DMS 273 (cell line): Measurements from ENCODE around the gene ADORA2A.

Experiments used
- DNase-seq: peaks from one replicate; lab custom pipeline; 2025; ENCODE audit not compliant: unreplicated experiment; lab: John Stamatoyannopoulos, UW

Gene ADORA2A

DNA sequence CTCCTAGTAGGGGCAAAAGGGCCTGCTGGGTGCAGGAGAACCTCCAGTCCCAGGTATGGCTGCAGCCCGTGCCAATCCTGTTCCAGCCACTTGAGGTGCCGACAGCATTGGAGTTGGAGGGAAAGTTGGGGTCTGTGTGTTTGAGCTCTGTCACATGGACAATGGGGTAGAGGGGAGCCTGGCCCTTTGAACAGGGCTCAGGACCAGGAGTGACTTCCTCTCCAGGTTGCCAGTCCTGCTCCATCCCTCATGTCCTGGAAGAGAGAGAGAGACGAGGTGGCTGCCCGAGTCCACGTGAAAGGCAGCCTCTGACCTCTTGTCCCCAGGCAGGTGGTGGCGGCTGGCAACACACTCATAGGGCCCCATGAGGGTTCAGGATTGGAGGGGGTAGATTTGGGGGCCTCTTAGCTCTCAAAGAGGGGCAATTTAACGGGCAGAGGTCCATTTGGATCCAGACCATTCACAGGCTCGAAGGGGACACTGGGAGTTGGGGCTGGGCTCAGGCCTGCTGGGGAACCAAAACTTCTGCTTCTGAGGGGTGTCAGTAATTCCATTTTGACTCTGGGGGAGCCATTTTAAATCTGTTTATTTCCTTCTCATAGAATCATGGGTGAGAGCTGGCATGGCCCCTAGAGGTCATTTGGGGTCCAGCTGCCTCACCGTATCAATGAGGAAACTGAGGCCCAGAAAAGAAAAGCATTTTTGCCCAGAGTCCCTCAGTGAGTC lies 4.1 kb downstream of the ADORA2A start:
- peak; percentile 40 for DNase-seq

DNA sequence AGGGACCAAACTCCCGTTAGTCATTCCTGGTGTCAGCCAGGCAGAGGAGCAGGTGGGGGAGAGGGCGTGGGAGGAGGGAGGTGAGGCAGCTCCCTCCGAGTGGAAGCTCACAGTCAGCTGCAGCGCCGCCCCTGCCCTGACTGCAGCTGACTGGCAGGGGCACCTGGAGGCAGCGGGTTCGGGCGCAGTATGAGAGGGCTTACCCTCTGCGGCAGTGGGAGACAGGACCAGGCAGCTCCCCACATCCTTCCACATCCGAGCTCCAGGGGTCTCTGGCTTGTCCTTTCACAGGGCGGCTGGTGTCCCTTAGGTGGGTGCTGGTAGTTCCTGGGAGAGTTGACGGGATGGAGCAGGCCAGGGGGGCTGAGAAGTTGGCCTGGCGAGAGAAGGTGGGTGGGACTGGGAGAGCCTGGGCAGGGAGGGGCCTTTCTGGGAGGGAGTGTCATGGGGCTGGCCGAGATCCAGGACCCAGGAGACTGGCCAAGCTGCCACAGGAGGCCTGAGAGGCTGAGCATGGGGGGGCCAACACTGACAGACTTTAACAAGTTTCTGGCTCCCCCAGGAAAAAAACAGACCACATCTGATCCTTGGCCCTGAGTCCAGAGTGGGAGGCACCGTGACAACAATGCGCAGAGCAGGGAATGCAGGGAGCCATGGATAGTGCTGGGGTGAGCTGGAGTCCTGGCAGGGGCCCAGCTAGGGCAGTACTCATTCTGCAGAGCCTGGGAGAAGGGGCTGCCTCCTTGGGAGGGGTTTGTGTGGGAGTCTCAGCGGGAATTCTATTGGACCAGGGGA lies 4.9 kb downstream of the ADORA2A start:
- DNase-seq = peak; percentile 86

DNA sequence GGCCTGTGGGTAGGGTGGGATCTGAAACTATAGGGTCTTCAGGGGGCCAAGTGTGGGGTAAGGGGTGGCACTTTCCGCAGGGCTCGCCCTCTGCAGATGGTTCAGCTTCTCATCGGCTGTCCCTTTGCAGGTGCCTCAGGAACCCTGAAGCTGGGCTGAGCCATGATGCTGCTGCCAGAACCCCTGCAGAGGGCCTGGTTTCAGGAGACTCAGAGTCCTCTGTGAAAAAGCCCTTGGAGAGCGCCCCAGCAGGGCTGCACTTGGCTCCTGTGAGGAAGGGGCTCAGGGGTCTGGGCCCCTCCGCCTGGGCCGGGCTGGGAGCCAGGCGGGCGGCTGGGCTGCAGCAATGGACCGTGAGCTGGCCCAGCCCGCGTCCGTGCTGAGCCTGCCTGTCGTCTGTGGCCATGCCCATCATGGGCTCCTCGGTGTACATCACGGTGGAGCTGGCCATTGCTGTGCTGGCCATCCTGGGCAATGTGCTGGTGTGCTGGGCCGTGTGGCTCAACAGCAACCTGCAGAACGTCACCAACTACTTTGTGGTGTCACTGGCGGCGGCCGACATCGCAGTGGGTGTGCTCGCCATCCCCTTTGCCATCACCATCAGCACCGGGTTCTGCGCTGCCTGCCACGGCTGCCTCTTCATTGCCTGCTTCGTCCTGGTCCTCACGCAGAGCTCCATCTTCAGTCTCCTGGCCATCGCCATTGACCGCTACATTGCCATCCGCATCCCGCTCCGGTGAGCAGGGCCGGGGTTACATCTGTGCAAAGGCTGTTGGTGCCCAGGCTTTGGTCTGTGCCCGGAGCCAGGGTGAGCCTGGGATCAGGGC lies 5.8 kb downstream of the ADORA2A start:
- peak; percentile 16 for DNase-seq

DNA sequence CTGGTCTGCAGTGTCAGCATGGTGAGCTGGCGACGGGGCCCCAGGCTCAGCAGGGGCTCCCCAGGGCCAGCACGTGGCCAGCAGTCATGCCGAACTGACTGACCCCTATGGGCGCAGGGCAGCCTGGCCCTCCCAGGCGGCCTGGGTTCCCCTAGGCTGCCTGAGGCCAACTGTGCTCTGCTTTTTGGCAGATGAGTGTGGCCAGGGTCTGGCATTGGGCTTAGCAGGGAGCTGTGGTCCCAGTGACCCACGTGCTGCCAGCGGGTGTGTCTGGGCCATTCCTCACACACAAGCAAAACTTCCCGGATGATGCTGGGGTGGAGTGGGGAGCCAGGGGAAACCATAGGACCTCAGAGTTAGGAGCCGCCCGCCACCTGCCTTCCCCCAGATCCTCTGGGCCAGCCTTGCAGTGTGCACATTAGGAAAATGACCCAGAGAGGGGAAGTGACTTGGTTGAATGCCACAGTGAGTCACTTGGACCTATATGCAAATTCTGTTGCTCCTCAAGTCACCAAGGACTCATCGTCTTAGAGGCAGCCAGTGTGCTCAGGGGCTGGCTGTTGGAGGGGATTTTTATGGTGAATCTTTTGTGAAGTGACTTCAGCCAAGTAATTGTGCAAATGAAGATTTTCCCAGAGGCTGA lies 6.5 kb downstream of the ADORA2A start:
- DNase-seq = no peak

DNA sequence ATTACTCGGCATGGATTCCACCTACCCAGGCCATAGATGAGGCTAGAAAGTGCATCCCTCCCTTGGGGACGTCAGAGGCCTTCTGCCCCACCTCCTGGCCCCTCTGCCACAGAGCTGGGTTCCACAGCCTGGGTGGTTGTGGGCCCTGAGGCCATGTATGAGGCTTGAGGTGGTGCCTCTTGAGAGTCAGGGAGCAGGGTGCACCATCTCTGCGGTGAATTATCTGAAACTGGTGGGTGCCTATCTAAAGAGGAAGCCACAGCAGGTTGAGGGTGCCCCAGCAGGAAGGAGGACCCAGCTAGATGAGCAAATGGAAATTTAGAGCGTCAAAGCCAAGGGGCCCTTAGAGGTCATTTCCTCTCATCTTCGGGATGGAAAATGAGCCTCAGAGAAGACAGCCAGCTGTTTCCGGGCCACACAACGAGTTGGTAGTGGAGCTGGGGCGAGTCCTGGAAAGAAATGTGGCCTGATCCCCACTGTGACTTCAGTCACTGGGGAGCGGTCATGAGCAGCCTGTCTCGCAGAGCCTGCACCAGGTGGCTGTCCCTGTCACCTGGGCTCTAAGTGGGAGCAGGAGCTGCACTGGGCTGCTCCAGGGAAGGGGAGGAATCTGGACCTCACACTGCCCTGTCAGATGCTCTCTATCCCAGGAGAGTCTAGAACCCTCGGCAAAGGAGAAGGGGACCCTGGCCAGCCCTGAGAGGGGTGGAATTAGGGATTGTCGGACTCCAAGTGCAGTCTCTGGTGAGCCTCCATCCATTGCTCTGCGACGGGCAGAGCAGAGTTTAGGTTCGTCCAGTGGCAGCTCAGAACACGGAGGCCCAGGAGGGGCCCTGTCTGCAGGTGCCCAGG lies 7.3 kb downstream of the ADORA2A start:
- no peak for DNase-seq

DNA sequence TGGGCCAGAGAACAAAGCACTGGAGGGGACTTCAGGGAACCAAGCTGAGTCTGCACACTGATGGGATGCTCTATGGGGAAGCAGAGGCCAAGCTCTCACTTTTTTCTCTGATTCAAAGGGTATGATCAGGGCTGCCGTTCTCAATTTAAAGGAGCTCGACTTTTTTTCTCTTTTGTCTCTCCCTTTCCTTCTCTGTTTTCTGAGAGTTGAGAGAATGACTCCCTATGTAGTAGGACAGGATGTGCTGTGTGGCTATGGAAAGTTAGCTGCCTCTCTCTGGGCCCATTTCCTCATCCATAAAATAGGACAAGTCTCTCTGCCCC lies 7.9 kb downstream of the ADORA2A start:
- DNase-seq = no peak

DNA sequence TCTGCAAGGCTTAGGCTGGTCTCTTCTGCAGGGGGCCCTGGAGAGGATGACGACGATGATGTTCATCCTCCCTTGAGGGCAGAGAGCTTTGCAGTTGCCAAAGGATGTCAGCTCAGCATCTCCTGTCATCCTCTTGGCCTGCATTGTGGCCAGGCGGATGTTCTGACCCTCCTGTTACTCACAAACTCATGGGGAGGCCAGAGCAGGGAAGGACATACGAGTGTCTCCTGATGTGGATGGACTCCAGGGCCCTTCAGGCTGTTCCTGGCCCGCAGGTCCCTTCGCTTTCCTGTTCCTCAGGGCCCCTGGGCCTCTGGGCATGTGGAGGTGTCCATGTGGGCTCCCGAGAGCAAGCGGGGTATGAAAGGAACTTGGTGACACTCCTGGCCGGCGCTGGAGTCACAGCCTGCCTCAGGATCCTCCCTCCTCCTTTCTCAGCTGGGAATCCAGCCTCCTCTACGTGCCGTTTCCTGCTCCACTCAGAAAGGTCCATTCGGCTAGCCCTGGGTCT lies 8.5 kb downstream of the ADORA2A start:
- DNase-seq = no peak

DNA sequence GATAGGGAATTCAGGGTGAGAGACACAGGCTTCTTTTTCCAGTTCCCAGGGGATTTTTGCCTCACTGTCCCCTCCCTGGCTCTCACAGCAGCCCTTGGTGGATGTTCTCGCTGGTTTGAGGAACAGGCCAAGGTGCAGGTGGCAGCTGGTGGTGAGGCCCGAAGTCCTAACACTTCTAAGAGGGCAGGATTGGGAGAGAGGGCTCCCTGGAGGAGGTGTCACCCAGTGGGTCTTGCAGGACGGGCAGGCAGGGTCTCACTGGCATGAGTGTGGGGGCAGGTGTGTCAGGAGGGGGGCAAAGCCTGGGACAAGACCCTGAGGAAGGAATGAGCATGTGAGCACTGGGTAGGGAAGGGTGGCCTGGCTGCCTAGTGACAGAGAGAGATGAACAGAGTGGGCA lies 9.2 kb downstream of the ADORA2A start:
- DNase-seq = no peak

DNA sequence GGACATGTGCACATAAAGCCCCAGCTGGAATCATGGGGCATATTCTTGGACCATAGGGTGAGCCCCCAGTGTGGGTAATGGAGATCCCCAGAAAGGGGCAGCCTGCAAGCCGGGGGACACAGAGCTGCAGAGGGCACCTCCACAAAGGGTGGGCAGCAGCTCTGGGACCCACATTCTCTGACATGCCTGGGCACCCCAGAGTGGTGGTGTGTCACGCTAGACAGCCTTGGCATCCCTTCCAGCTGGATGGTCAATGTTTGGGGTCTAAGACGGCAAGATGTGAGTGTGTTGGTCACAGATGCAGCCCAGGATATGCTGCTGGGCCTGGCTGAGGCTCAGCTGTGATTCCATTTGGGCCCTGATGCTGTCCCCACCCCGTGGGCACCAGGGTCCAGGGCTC lies 9.7 kb downstream of the ADORA2A start:
- DNase-seq = no peak

DNA sequence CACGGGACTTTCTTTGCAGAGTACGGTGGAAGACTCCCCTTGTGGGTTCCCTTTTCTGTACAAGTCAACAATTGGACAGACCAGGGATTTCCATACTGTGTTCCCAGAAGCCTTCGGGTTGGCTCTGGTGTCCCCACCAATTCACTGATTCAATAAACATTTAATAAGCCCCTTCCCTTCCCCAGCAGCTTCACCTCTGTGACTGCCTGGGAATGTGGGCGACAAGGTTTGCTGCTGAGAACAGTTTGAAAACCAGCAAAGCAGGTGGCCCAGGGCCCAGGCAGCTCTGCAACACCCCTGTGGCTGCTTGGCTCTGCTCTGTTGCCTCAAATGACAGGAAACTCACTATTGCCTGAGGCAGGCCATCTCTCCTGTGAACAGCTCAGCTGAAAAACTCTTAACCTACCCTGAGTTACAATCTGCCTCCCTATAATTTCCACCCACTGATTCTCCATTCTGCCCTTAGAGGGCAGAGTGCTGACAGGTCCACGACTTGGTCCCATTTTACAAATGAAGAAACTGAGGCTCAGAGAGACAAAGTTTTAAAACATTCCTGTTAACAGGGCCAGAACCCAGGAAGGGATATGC lies 10.4 kb downstream of the ADORA2A start:
- DNase-seq = no peak

DNA sequence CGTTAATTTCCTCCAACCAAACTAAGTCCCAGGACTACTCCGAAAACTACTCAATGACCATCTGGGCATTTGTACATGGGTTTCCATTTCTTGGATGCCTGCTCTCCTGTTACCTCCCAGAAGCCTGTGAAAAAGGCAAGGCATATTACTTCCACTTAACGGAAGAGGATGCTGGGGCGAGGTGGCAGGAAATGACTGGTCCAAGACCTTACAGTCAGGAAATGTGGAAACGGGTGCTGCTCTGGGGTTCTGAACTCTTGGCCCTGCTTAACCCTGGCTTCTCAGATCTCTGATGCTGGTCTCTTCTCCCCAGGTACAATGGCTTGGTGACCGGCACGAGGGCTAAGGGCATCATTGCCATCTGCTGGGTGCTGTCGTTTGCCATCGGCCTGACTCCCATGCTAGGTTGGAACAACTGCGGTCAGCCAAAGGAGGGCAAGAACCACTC lies 12.9 kb downstream of the ADORA2A start:
- no peak for DNase-seq

DNA sequence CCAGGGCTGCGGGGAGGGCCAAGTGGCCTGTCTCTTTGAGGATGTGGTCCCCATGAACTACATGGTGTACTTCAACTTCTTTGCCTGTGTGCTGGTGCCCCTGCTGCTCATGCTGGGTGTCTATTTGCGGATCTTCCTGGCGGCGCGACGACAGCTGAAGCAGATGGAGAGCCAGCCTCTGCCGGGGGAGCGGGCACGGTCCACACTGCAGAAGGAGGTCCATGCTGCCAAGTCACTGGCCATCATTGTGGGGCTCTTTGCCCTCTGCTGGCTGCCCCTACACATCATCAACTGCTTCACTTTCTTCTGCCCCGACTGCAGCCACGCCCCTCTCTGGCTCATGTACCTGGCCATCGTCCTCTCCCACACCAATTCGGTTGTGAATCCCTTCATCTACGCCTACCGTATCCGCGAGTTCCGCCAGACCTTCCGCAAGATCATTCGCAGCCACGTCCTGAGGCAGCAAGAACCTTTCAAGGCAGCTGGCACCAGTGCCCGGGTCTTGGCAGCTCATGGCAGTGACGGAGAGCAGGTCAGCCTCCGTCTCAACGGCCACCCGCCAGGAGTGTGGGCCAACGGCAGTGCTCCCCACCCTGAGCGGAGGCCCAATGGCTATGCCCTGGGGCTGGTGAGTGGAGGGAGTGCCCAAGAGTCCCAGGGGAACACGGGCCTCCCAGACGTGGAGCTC lies 13.5 kb downstream of the ADORA2A start:
- DNase-seq = no peak

DNA sequence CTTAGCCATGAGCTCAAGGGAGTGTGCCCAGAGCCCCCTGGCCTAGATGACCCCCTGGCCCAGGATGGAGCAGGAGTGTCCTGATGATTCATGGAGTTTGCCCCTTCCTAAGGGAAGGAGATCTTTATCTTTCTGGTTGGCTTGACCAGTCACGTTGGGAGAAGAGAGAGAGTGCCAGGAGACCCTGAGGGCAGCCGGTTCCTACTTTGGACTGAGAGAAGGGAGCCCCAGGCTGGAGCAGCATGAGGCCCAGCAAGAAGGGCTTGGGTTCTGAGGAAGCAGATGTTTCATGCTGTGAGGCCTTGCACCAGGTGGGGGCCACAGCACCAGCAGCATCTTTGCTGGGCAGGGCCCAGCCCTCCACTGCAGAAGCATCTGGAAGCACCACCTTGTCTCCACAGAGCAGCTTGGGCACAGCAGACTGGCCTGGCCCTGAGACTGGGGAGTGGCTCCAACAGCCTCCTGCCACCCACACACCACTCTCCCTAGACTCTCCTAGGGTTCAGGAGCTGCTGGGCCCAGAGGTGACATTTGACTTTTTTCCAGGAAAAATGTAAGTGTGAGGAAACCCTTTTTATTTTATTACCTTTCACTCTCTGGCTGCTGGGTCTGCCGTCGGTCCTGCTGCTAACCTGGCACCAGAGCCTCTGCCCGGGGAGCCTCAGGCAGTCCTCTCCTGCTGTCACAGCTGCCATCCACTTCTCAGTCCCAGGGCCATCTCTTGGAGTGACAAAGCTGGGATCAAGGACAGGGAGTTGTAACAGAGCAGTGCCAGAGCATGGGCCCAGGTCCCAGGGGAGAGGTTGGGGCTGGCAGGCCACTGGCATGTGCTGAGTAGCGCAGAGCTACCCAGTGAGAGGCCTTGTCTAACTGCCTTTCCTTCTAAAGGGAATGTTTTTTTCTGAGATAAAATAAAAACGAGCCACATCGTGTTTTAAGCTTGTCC lies 14.3 kb downstream of the ADORA2A start:
- peak; percentile 72 for DNase-seq

DNA sequence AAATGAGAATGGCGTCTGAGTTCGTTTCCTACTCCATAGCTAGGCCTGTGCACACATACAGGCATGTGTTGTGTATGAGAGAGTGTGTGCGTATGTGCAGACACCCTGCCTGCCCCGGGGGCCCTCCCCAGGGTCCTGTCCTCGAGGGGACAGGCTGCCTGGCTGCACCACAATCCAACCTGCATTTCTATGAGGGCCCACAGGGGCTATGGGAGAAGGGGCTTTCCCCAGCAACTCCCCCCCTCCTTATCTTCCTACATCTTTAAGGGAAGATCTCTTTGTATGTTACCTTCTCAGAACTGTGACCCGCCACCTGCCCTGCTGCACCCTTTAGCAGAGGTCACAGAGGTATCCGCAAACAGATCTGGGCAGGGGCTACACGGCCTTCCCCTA lies 14.9 kb downstream of the ADORA2A start:
- no peak for DNase-seq

DNA sequence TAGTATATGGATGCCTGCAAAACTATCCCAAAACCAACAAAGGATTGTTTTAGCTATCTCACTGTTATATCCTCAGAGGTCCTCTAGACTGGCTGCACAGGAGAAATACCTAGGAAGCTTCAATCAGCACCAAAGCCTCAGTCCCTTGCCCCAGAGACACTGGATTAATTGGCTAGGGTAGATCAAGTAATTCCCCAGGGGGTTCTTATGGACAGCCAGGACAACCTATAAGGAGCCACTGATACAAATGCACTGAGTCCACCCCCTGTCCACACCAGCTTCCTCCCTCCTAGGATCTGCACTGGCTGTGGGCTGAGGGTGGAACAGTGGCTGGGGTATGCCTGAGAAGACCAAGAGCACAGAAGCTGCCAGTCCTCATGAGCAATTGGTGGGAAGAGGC lies 16.3 kb downstream of the ADORA2A start:
- no peak for DNase-seq

DNA sequence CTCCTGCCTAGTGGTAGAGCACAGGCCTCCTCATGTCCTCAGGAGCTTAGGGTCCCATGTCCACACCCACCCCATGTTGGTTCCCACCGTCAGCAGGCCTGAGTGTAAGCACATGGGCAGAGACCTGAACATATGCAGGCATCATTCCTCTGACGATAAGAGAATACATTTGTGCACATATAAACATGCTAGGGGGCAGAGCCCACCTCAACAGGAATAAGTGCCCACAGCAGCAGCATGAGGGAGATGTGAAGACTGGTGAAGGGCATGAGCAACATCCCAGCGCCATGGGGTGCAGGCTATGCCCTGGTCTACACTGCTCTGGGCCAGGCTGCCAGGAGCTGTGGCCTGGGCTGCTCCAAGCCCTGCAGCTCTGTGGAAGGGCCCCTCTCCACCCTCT lies 16.9 kb downstream of the ADORA2A start:
- DNase-seq = no peak

DNA sequence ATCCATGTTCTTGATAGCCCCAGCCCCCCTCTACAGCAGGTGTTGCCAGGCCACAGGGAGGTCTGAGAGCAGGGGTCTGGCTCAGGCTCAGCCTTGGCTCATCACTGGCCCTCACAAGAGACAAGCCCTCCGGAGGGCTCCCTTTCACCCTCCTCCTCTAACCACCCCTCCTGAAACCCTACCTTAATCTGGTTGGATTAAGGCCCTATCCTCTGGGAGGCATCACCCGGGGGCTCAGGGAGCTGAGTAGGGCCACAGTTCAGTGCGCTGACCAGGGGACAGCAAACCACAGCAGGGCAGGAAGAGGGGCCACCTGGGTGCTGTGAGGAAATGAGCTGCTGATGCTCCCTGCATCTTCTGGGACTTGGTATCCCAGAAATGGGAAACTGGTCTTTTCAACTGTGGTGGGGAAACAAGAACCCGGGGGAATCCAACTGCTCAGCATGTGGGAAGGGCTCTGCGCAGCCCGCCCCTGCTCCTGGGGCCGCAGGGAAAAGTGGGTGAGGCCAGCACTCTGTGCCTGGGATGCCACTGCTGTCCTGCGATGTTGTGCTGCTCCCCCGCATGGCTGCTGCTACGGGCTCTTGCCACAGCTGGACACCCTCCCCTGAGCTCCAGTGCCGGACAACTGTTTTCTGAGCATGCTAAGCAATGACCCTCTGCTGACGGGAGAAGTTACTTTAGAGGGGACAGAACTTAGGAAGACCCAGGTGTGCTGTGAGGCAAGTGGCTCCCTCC lies 17.5 kb downstream of the ADORA2A start:
- DNase-seq = no peak
